Neural cell (in vitro differentiated cells): ENCODE results near the gene ELFN1. TPM values are rescaled to one million over a fixed set of nuclear protein-coding genes. Genes with fewer than 3 reads are reported as not detected.

ENCODE experiments used
- H2AFZ ChIP-seq: fragments of 200-600, 300-800 bp; sonication (generic), shearing (Covaris generic); 2 replicates; pipeline ENCODE4 v1.6.0; 2014; ENCODE audit warnings: low read depth, mild to moderate bottlenecking, antibody characterized with exemption, low read length, moderate library complexity
- H3F3A ChIP-seq: fragments of 200-600 bp; shearing (Covaris generic); 2 replicates; pipeline ENCODE4 v1.6.1; 2016; ENCODE audit warnings: mild to moderate bottlenecking, moderate library complexity, mixed read lengths, antibody characterized with exemption, low read length; ENCODE audit not compliant: insufficient read depth, poor library complexity, severe bottlenecking
- H3K27ac ChIP-seq: fragments of 200-600, 300-800 bp; sonication (generic), shearing (Covaris generic); 2 replicates; pipeline ENCODE4 v1.5.1; 2014; ENCODE audit warnings: mild to moderate bottlenecking, low read length, moderate library complexity
- H3K27me3 ChIP-seq: fragments of 300-800, 200-600 bp; sonication (generic), shearing (Covaris generic); 2 replicates; pipeline ENCODE4 v1.6.0; 2014; ENCODE audit warnings: mild to moderate bottlenecking, low read depth, low read length, moderate library complexity; ENCODE audit not compliant: insufficient read depth
- H3K36me3 ChIP-seq: fragments of 300-800, 200-600 bp; sonication (generic), shearing (Covaris generic); 2 replicates; pipeline ENCODE4 v1.5.1; 2014; ENCODE audit warnings: mild to moderate bottlenecking, antibody characterized with exemption, low read length, moderate library complexity; ENCODE audit not compliant: insufficient read depth
- H3K4me2 ChIP-seq: fragments of 300-800, 200-600 bp; sonication (generic), shearing (Covaris generic); 2 replicates; pipeline ENCODE4 v1.6.0; 2014; ENCODE audit warnings: mild to moderate bottlenecking, low read length
- H3K4me3 ChIP-seq: fragments of 300-800, 200-600 bp; sonication (generic), shearing (Covaris generic); 2 replicates; pipeline ENCODE4 v1.5.1; 2014; ENCODE audit warnings: mild to moderate bottlenecking, low read length, moderate library complexity
- H3K79me2 ChIP-seq: fragments of 200-600 bp; shearing (Covaris generic); replicated peaks from 2 replicates; pipeline ENCODE4 v1.6.0; 2014; ENCODE audit warnings: mild to moderate bottlenecking, low read length, moderate library complexity; ENCODE audit not compliant: insufficient read depth
- H3K9ac ChIP-seq: fragments of 300-800, 200-600 bp; sonication (generic), shearing (Covaris generic); 2 replicates; pipeline ENCODE4 v1.6.1; 2016; ENCODE audit warnings: mild to moderate bottlenecking, low read length, mixed read lengths
- H3K9me2 ChIP-seq: fragments of 200-600 bp; shearing (Covaris generic); 2 replicates; pipeline ENCODE4 v1.6.1; 2016; ENCODE audit warnings: mild to moderate bottlenecking, low read length, mixed read lengths; ENCODE audit not compliant: insufficient read depth
- H3K9me3 ChIP-seq: fragments of 200-600, 300-800 bp; sonication (generic), shearing (Covaris generic); 2 replicates; pipeline ENCODE4 v1.6.1; 2016; ENCODE audit warnings: mild to moderate bottlenecking, mixed run types, low read length, moderate library complexity, mixed read lengths
- H4K20me1 ChIP-seq: fragments of 200-600 bp; shearing (Covaris generic); 2 replicates; pipeline ENCODE4 v1.6.1; 2016; ENCODE audit warnings: mild to moderate bottlenecking, mixed run types; ENCODE audit not compliant: insufficient read depth
- CTCF ChIP-seq: fragments of 450-650 bp; IDR thresholded peaks from 2 replicates; pipeline ENCODE4 v1.5.1; 2014; ENCODE audit warnings: antibody characterized with exemption, mild to moderate bottlenecking, moderate library complexity; ENCODE audit not compliant: poor library complexity, severe bottlenecking
- EP300 ChIP-seq: fragments of 450-650 bp; conservative IDR thresholded peaks from 2 replicates; pipeline ENCODE4 v1.6.1; 2014; ENCODE audit warnings: antibody characterized with exemption, mild to moderate bottlenecking, moderate library complexity; ENCODE audit not compliant: poor library complexity, severe bottlenecking
- EZH2 ChIP-seq: fragments of 200-600, 300-800 bp; shearing (Covaris generic), sonication (generic); IDR thresholded peaks from 2 replicates; pipeline ENCODE4 v1.6.1; 2014; ENCODE audit warnings: antibody characterized with exemption, low read length, borderline replicate concordance, mild to moderate bottlenecking; ENCODE audit not compliant: insufficient read depth, poor library complexity, severe bottlenecking
- MXI1 ChIP-seq: fragments of 450-650 bp; conservative IDR thresholded peaks from 2 replicates; pipeline ENCODE4 v1.6.1; 2014; ENCODE audit warnings: antibody characterized with exemption, mild to moderate bottlenecking; ENCODE audit not compliant: poor library complexity, severe bottlenecking
- POLR2AphosphoS5 ChIP-seq: IDR thresholded peaks from 2 replicates; pipeline ENCODE4 v1.6.1; 2012
- RAD21 ChIP-seq: fragments of 450-650 bp; conservative IDR thresholded peaks from 2 replicates; pipeline ENCODE4 v1.6.1; 2014; ENCODE audit warnings: antibody characterized with exemption, mild to moderate bottlenecking, moderate library complexity
- REST ChIP-seq: IDR thresholded peaks from 2 replicates; pipeline ENCODE4 v1.6.1; 2012; ENCODE audit warnings: borderline replicate concordance
- SMC3 ChIP-seq: fragments of 450-650 bp; conservative IDR thresholded peaks from 2 replicates; pipeline ENCODE4 v1.6.1; 2014; ENCODE audit warnings: antibody characterized with exemption, mild to moderate bottlenecking, moderate library complexity; ENCODE audit not compliant: poor library complexity
- TAF1 ChIP-seq: IDR thresholded peaks from 2 replicates; pipeline ENCODE4 v1.6.1; 2012; ENCODE audit warnings: low read depth
- polyA plus RNA-seq: library from polyadenylated mRNA; depleted of rRNA; stranded (reverse); fragments of >200 nt; gene quantifications from 2 replicates; pipeline ENCODE4 v1.2.3, GENCODE V29; 2014

The ELFN1 gene
- polyA plus RNA-seq, 1 donor from 2014 or later, result 11.8 TPM

GRCh38 chr7:1745576-1746490 lies 75.8 kb downstream of the ELFN1 start:
- H3K9me3 ChIP-seq, result no peaks in the 10 kb centered on the region
- H3K79me2 ChIP-seq, result no peaks in the 10 kb centered on the region
- no peaks in the 10 kb centered on the region for H3K9me2 ChIP-seq
- no peak overlapping the region for H3K4me3 ChIP-seq
- H3K27ac ChIP-seq, result no peak overlapping the region
- no peaks in the 10 kb centered on the region for H3K36me3 ChIP-seq
- H3K9ac ChIP-seq, result no peak overlapping the region
- H3K4me2 ChIP-seq, result no peak overlapping the region
- H3F3A ChIP-seq, result no peaks in the 10 kb centered on the region
- H4K20me1 ChIP-seq, result no peaks in the 10 kb centered on the region
- H2AFZ ChIP-seq, result no peak overlapping the region
- no peak for TF ChIP-seq SMC3
- no peak for TF ChIP-seq POLR2AphosphoS5
- no peak for TF ChIP-seq EP300
- no peak for TF ChIP-seq CTCF
- TF ChIP-seq EZH2, result no peak
- TF ChIP-seq REST, result no peak
- no peak for TF ChIP-seq TAF1
- no peak for TF ChIP-seq MXI1
- TF ChIP-seq RAD21, result no peak
- no peaks in the 10 kb centered on the region for H3K27me3 ChIP-seq

- Histone ChIP-seq H3F3A (no peaks in the 10 kb centered on the region), H3K4me2 (no peak overlapping the region), H2AFZ (no peak overlapping the region), H4K20me1 (no peaks in the 10 kb centered on the region), H3K9me2 (no peaks in the 10 kb centered on the region), H3K27me3 (no peaks in the 10 kb centered on the region), H3K27ac (no peak overlapping the region), H3K4me3 (no peak overlapping the region), H3K9ac (no peak overlapping the region), H3K36me3 (no peaks in the 10 kb centered on the region), H3K79me2 (no peaks in the 10 kb centered on the region), H3K9me3 (no peaks in the 10 kb centered on the region)
- TF ChIP-seq TAF1, result no peak
- TF ChIP-seq MXI1, result no peak
- no peak for TF ChIP-seq SMC3
- no peak for TF ChIP-seq EZH2
- TF ChIP-seq EP300, result no peak
These were observed 76.5 kb downstream of the ELFN1 start for GRCh38 chr7:1746491-1746975.
